Measurements from ENCODE around the gene FBXL7.

FBXL7 gene

DNA sequence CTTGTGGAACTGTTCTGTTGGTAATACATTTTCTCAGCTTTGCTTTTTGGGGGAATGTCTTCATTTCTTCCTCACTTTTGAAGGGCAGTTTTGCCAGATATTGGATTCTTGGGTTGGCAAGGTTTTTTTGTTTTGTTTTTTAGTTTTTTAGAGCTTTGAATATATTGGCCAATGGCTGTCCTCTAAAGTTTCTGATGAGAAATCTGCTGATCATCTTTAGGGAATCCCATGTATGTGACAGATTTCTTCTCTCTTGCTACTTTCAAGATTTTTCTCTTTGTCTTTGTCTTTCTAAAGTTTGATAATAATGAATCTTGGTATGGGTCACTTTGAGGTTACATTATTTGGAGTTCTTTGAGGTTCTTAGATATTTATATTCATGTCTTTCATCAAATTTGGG, 227.4 kb downstream of the FBXL7 start:
- TF ChIP-seq, protein P1, sequence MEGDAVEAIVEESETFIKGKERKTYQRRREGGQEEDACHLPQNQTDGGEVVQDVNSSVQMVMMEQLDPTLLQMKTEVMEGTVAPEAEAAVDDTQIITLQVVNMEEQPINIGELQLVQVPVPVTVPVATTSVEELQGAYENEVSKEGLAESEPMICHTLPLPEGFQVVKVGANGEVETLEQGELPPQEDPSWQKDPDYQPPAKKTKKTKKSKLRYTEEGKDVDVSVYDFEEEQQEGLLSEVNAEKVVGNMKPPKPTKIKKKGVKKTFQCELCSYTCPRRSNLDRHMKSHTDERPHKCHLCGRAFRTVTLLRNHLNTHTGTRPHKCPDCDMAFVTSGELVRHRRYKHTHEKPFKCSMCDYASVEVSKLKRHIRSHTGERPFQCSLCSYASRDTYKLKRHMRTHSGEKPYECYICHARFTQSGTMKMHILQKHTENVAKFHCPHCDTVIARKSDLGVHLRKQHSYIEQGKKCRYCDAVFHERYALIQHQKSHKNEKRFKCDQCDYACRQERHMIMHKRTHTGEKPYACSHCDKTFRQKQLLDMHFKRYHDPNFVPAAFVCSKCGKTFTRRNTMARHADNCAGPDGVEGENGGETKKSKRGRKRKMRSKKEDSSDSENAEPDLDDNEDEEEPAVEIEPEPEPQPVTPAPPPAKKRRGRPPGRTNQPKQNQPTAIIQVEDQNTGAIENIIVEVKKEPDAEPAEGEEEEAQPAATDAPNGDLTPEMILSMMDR (IDR thresholded peaks at IDR 0.05; ENCODE audit: borderline replicate concordance, control extremely low read depth, extremely low read depth, insufficient read depth, missing control alignments), result no peak
- in situ Hi-C loops (cut with MboI; ENCODE audit: low sequenced_read_pairs, unreplicated experiment), result no loop called here
- no peak for DNase-seq (ENCODE audit: low spot score)

DNA sequence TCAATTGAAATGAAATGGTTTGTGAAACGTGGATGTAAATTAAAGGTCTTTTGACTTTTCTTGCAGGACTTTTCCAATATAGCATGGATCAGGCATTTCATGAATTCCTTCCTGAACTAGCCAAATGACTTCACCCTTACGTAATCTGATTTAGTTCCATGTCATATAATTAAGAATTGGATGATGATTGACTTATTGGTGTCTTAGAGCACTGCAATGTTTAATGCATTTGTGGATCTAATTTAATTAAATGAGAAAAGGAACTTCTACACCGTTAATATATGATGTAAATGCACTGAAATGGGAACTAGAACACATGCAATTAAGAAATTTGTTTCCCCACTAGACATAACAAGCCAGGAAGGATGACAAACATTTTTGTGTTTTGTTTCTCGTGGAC, 228.8 kb downstream of the FBXL7 start:
- in situ Hi-C loops (cut with MboI; ENCODE audit: low sequenced_read_pairs, unreplicated experiment), result no loop called here
- no peak for DNase-seq (ENCODE audit: low spot score)
- TF ChIP-seq, protein P1 (IDR thresholded peaks at IDR 0.05; ENCODE audit: borderline replicate concordance, control extremely low read depth, extremely low read depth, insufficient read depth, missing control alignments), result no peak

DNA sequence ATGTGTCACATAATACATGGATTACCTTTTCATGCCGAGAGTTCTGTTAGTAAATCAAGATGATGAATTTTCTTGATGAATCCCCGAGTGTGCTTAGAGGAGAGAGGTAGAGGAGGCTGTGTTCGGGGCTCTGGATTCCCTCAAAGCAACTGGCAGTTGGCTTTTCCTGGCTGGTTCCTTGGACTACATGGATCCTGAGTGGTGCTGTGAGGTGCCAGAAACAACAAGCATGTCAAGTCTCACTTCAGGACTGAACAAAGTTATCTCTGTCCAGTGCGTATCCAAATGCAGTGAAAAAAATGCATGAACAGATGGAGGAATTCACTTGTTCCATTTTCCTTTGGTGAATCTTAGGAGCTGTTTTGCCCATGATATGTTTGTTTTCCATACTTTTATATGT, 231.7 kb downstream of the FBXL7 start:
- TF ChIP-seq, protein P1 (IDR thresholded peaks at IDR 0.05; ENCODE audit: borderline replicate concordance, control extremely low read depth, extremely low read depth, insufficient read depth, missing control alignments), result no peak
- DNase-seq (ENCODE audit: low spot score), result no peak
- in situ Hi-C loops (cut with MboI; ENCODE audit: low sequenced_read_pairs, unreplicated experiment), result no loop called here

GRCh38 chr5:15734058-15734457, 234.1 kb downstream of the FBXL7 start:
- in situ Hi-C loops (cut with MboI; ENCODE audit: low sequenced_read_pairs, unreplicated experiment), result no loop called here
- TF ChIP-seq, protein P1 (IDR thresholded peaks at IDR 0.05; ENCODE audit: borderline replicate concordance, control extremely low read depth, extremely low read depth, insufficient read depth, missing control alignments), result no peak
- no peak for DNase-seq (ENCODE audit: low spot score)

DNA sequence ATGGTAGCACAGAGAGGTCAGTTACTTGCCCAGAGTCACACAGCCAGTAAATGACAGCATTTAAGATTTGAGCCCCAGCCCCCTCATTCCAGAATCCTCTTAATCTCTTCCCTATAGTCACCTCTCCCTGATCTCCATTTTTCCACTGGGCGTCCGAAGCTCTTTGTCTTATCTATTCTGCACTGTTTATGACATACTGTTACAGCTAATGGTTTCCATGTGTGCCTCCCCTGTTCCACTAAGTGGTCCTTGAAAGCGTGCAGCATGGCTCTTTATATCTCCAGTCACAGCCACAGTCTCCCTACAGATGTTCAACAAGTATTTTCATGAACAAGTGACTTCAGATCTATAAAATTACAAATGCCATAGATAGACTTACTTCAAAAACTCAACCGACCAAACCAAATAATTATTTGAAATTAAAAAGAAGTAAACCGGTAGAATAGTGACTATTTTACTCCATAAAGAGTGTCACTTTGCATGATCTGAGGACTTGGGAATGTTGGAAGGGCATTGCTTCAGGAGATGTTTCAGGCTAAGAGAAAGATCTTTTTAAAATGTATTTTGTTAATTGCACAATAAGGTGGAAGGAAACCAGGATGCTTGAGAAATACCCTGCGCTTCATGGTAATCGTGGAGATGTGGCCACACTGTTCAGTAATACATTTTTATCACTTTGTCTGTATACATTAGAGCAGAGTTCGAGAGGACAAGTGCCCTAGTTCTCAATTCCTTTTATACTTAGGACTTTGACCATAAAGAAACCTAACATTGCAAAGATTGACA, 237.2 kb downstream of the FBXL7 start:
- TF ChIP-seq, protein P1 (IDR thresholded peaks at IDR 0.05; ENCODE audit: borderline replicate concordance, control extremely low read depth, extremely low read depth, insufficient read depth, missing control alignments), result no peak
- no peak for DNase-seq (ENCODE audit: low spot score)
- in situ Hi-C loops (cut with MboI; ENCODE audit: low sequenced_read_pairs, unreplicated experiment), result no loop called here

DNA sequence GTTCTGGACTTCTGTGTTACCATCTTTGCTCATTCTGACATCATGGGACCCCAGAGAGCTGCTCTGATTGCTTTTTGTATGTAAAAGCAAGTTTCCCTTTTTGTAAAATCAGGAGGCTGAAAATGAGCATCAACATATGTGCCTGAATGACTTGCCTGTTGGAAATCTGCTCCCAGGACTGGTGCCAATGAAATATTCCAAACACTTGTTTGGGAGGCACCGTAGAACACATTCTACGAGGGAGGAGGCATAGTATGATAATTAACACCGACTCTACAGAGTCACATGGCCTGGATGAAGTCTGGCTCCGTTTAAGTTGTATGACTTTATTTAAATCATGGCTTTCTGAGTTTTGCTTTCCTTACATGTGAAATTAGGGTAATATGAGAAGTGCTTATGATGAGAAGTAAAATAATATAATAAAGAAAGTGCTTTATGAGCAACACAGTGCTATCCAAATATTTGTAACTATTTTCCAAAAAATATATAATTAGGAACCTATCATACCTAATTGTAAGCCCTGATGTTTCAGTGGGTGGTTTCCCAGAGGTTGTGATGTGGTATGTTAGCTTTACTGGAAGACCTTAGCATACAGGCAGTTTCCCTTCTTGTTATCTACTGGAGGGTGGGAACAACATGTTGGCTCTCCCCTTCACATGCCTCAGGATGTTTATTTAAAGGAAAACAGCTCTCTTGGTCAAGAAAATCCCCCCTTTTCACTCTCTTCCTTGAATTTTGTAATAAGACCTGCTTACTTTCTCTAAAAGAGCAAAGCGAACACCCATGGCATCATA, 238.1 kb downstream of the FBXL7 start:
- DNase-seq (ENCODE audit: low spot score), result no peak
- in situ Hi-C loops (cut with MboI; ENCODE audit: low sequenced_read_pairs, unreplicated experiment), result no loop called here

More for the DNA sequence above, 238.1 kb downstream of the FBXL7 start:
- TF ChIP-seq, protein P1 (IDR thresholded peaks at IDR 0.05; ENCODE audit: borderline replicate concordance, control extremely low read depth, extremely low read depth, insufficient read depth, missing control alignments), result no peak
